ENCODE data around the gene ERAS.

Gene ERAS

DNA sequence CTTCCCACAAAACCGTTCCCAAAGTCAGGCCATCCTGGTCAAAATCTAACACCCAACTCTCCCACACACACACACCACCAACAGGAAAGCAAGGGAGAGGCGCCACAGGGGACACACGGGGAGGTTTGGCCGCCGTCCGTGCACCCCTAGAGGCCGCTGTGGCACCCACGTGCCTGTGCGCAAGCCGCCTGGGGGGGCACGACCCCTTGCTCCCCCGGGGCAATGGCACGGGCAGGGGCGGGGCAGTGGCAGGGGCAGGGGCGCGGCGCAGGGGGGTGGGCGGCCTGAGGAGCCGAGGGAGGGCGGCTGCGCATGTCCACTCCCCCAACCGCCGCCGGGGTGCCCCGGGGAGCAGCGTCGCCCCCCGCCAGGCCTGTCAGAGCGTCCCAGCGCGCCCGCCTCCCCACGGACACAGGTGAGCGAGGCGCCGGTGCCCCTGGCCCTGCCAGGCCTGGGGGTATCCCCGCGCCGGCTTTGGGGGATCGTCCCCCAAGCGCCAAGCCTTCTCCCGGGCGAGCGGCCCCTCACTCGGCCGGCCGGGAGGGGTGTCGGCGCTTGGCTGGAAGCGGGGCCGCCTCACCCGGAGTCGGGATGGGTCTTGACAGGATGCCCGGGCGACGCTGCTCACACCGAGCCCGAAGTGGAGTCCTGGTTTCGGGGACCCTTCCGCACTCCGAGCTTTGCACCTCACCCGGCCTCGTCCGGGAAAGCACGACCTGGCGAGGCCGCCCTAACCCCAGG lies at the start of gene ERAS:
TSS of gene ERAS (plus strand) at position 379 of the 741 bp plus-strand sequence. CDS start 2,611 bp downstream, outside the sequence.
- no peak for TF ChIP-seq CTCF (IDR thresholded peaks at IDR 0.05; ENCODE audit: control insufficient read depth, insufficient read depth, low read depth, low read length, missing control alignments)
- H3K4me3 ChIP-seq (ENCODE audit: control insufficient read depth, low read depth, low read length), result no peak within 1 kb of the TSS
- no peak for DNase-seq (ENCODE audit: low read depth)

DNA sequence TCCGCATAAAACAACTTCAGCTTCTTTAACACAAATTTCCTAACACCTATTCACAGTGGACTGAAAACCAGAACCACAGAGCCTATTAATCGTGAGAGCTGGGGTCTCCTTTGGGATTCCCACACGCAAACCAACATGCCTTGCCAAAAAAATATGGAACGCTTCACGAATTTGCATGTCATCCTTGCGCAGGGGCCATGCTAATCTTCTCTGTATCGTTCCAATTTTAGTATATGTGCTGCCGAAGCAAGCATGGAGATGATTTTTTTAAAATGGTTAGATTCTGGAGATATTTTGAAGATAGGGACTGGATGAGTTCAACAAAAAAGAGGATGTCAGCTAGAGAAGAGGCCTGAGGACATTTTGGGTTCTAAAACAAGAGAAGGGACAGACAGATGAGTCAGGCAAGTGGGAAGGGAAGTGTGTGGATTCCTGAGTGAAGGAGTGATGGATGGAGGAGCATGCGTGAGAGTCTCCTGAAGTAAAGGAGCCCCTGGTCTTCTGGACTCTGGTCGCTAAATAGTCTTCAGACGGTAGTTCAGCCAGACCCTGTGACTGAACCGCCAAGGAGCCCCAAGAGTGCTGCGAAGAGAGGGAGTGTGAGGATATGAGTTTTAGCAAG lies 49.4 kb upstream of the ERAS start:
- DNase-seq (ENCODE audit: low read depth), result no peak
- H3K4me3 ChIP-seq (ENCODE audit: control insufficient read depth, low read depth, low read length), result no peak overlapping the region
- no peak for TF ChIP-seq CTCF (IDR thresholded peaks at IDR 0.05; ENCODE audit: control insufficient read depth, insufficient read depth, low read depth, low read length, missing control alignments)

DNA sequence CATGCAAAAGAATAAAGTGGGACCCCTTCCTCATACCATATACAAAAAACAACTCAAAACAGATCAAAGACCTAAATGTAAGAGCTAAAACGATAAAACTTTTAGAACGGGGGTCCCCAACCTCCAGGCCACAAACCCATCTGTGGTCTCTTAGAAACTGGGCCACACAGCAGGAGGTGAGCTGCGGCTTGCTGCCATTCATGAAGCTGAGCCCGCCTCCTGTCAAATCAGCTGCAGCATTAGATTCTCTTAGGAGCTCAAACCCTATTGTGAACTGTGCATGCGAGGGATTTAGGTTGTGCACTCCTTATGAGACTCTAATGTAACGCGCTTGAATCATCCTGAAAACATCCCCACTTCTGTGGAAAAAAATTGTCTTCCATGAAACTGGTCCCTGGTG lies 46.9 kb upstream of the ERAS start:
- H3K4me3 ChIP-seq (ENCODE audit: control insufficient read depth, low read depth, low read length), result no peak overlapping the region
- TF ChIP-seq CTCF (IDR thresholded peaks at IDR 0.05; ENCODE audit: control insufficient read depth, insufficient read depth, low read depth, low read length, missing control alignments), result no peak
- no peak for DNase-seq (ENCODE audit: low read depth)

- no peak for DNase-seq (ENCODE audit: low read depth)
- no peak overlapping the region for H3K4me3 ChIP-seq (ENCODE audit: control insufficient read depth, low read depth, low read length)
- TF ChIP-seq CTCF (IDR thresholded peaks at IDR 0.05; ENCODE audit: control insufficient read depth, insufficient read depth, low read depth, low read length, missing control alignments), result no peak
Measured at GRCh38 chrX:48781705-48782104, 44.6 kb upstream of the ERAS start.

GRCh38 chrX:48782216-48782615 lies 44.1 kb upstream of the ERAS start:
- H3K4me3 ChIP-seq (ENCODE audit: control insufficient read depth, low read depth, low read length), result no peak overlapping the region
- no peak for DNase-seq (ENCODE audit: low read depth)
- TF ChIP-seq CTCF (IDR thresholded peaks at IDR 0.05; ENCODE audit: control insufficient read depth, insufficient read depth, low read depth, low read length, missing control alignments), result no peak

DNA sequence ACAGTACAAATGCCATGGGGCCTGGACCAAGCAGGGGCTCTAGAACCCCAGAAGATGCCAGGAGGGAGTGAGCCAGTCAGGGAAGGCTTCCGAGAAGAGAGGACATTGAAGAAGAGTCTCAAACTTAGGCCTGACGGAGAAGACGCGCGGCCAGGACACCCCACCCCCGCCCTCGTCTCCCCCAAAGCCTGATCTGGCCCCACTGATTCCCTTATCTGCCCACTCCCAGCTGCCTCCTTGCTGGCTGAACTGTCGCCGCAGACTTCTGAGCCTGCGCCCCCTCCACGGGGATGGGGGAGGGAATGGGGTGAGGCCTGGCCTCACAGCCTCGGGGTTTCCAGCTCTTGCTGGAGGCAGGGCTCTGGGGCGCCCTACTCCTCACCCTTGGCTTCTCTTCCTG lies 43.5 kb upstream of the ERAS start:
- DNase-seq (ENCODE audit: low read depth), result no peak
- TF ChIP-seq CTCF (IDR thresholded peaks at IDR 0.05; ENCODE audit: control insufficient read depth, insufficient read depth, low read depth, low read length, missing control alignments), result no peak
- no peak overlapping the region for H3K4me3 ChIP-seq (ENCODE audit: control insufficient read depth, low read depth, low read length)
